Mesendoderm (in vitro differentiated cells): Measurements from ENCODE around the gene FRRS1L.

Source experiments
- DNase-seq: peaks from one replicate; pipeline ENCODE4 v3.0.0; 2013
- H2AK5ac ChIP-seq: 2 replicates; pipeline ENCODE4 v1.6.1; 2013; ENCODE audit warnings: low read length, inconsistent platforms
- H2BK120ac ChIP-seq: 2 replicates; pipeline ENCODE4 v1.6.1; 2013; ENCODE audit warnings: low read depth, mild to moderate bottlenecking, low read length, moderate library complexity, mixed read lengths
- H2BK15ac ChIP-seq: replicated peaks from 2 replicates; pipeline ENCODE4 v1.6.1; 2013; ENCODE audit warnings: low read depth, mild to moderate bottlenecking, moderate library complexity
- H2BK5ac ChIP-seq: 2 replicates; pipeline ENCODE4 v1.6.1; 2013; ENCODE audit warnings: low read length, inconsistent platforms
- H3K18ac ChIP-seq: 2 replicates; pipeline ENCODE4 v1.6.1; 2013; ENCODE audit warnings: mild to moderate bottlenecking, low read length, mixed read lengths
- H3K23ac ChIP-seq: one replicate; pipeline ENCODE4 v1.6.1; 2013; ENCODE audit warnings: low read length
- H3K27ac ChIP-seq: 2 replicates; pipeline ENCODE4 v1.5.1; 2013; ENCODE audit warnings: low read depth, mild to moderate bottlenecking, inconsistent platforms, low read length, moderate library complexity
- H3K27me3 ChIP-seq: 2 replicates; pipeline ENCODE4 v1.6.1; 2013; ENCODE audit warnings: low read length, control low read depth, mild to moderate bottlenecking, inconsistent platforms; ENCODE audit not compliant: insufficient read depth, poor library complexity
- H3K36me3 ChIP-seq: 2 replicates; pipeline ENCODE4 v1.6.1; 2013; ENCODE audit warnings: low read length, inconsistent platforms; ENCODE audit not compliant: control insufficient read depth, insufficient read depth
- H3K4ac ChIP-seq: one replicate; pipeline ENCODE4 v1.6.1; 2013; ENCODE audit warnings: low read depth, mild to moderate bottlenecking, low read length, moderate library complexity
- H3K4me1 ChIP-seq: 2 replicates; pipeline ENCODE4 v1.6.1; 2013; ENCODE audit warnings: low read depth, low read length, inconsistent platforms; ENCODE audit not compliant: control insufficient read depth
- H3K4me2 ChIP-seq: 2 replicates; pipeline ENCODE4 v1.6.1; 2013; ENCODE audit warnings: low read length
- H3K4me3 ChIP-seq: 2 replicates; pipeline ENCODE4 v1.5.1; 2013; ENCODE audit warnings: mild to moderate bottlenecking, low read length
- H3K56ac ChIP-seq: one replicate; pipeline ENCODE4 v1.6.1; 2013; ENCODE audit warnings: low read length
- H3K79me1 ChIP-seq: 2 replicates; pipeline ENCODE4 v1.6.1; 2013; ENCODE audit warnings: low read length, inconsistent platforms
- H3K79me2 ChIP-seq: 2 replicates; pipeline ENCODE4 v1.6.1; 2013; ENCODE audit warnings: mild to moderate bottlenecking, low read length; ENCODE audit not compliant: control insufficient read depth, insufficient read depth
- H3K9ac ChIP-seq: 2 replicates; pipeline ENCODE4 v1.6.1; 2013; ENCODE audit warnings: low read length, inconsistent platforms
- H4K5ac ChIP-seq: one replicate; pipeline ENCODE4 v1.6.1; 2013; ENCODE audit warnings: low read length
- H4K8ac ChIP-seq: one replicate; pipeline ENCODE4 v1.6.1; 2013; ENCODE audit warnings: low read depth, mild to moderate bottlenecking, control low read depth, low read length, moderate library complexity
- WGBS: extraction: QIAGEN DNeasy Blood & Tissue Kit; methylation state at CpG from one replicate; pipeline ENCODE4 v1.1.7; 2013; ENCODE audit warnings: low lambda C conversion rate, missing lambda C conversion rate; ENCODE audit not compliant: insufficient coverage; ENCODE audit errors: extremely low coverage; 5-methylcytosine and 5-hydroxymethylcytosine counted together

FRRS1L gene

DNA sequence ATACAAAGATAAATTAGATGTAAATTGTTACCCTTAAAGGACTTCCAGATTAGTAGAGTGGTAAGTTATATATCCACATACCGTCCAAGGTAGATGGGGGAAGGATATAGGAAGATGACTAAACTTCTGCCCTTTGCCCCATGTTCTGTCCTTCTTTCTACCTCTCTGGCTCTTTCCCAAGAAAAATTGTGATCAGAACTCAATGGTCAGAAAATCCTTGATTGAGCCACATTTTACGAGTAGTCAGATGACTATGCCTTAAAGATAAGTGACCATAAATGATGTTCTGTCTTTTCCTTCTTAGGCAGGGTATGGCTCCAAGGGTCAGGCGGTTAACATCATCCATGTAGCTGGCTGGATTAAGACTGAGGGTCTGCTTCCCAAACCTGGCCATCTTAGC is 4.4 kb downstream of the FRRS1L start:
- no CpG with 5 or more reads among the region's 3 CpGs for WGBS
- Histone ChIP-seq H3K56ac (no peak overlapping the region), H3K23ac (no peak overlapping the region), H3K4me3 (no peak overlapping the region), H3K79me1 (no peaks in the 10 kb centered on the region), H2BK5ac (no peak overlapping the region), H3K4me1 (no peaks in the 10 kb centered on the region), H3K4me2 (no peak overlapping the region), H4K8ac (no peak overlapping the region), H3K27ac (no peak overlapping the region), H3K4ac (no peak overlapping the region), H4K5ac (no peak overlapping the region), H2BK120ac (no peak overlapping the region), H2BK15ac (no peak overlapping the region), H3K18ac (no peak overlapping the region), H3K79me2 (no peaks in the 10 kb centered on the region), H3K36me3 (no peaks in the 10 kb centered on the region), H3K27me3 (peaks cover 6% of the 10 kb centered on the region), H3K9ac (no peak overlapping the region), H2AK5ac (no peak overlapping the region)
- no peak for DNase-seq

- DNase-seq, result no peak
- Histone ChIP-seq H2BK15ac (no peak overlapping the region), H3K4me3 (no peak overlapping the region), H4K5ac (no peak overlapping the region), H3K27ac (no peak overlapping the region), H3K79me1 (no peaks in the 10 kb centered on the region), H3K18ac (no peak overlapping the region), H3K23ac (peak overlapping the region; percentile 9), H4K8ac (no peak overlapping the region), H3K4me1 (no peaks in the 10 kb centered on the region), H2AK5ac (no peak overlapping the region), H3K9ac (no peak overlapping the region), H3K36me3 (no peaks in the 10 kb centered on the region), H3K27me3 (peaks cover 5% of the 10 kb centered on the region), H3K4ac (no peak overlapping the region), H3K56ac (no peak overlapping the region), H3K79me2 (no peaks in the 10 kb centered on the region), H2BK5ac (no peak overlapping the region), H2BK120ac (no peak overlapping the region), H3K4me2 (no peak overlapping the region)
- WGBS, result no CpG with 5 or more reads among the region's 3 CpGs
These were observed 5.6 kb downstream of the FRRS1L start for GRCh38 chr9:109161471-109161870.

DNA sequence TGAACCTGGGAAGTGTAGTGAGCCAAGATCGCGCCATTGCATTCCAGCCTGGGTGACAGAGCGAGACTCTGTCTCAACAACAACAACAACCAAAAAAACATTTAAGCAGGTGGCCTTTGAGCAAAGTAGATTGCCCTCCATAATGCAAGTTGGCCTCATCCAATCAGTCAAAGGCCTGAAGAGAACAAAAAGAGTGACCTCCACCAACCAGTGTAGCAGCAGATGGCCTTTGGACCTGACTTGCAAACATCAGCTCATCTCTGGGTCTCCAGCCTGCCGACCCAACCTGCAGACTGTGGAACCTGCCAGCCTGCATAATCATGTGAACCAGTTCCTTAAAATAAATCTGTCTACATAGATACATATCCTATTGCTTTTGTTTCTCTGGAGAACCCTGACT is 7.5 kb downstream of the FRRS1L start:
- Histone ChIP-seq H3K4ac (no peak overlapping the region), H3K36me3 (no peaks in the 10 kb centered on the region), H2BK5ac (no peak overlapping the region), H3K18ac (no peak overlapping the region), H3K9ac (no peak overlapping the region), H4K8ac (no peak overlapping the region), H3K4me2 (no peak overlapping the region), H3K79me1 (no peaks in the 10 kb centered on the region), H3K27ac (no peak overlapping the region), H3K4me3 (no peak overlapping the region), H3K23ac (no peak overlapping the region), H2BK15ac (no peak overlapping the region), H3K27me3 (no peaks in the 10 kb centered on the region), H3K4me1 (no peaks in the 10 kb centered on the region), H4K5ac (no peak overlapping the region), H2BK120ac (no peak overlapping the region), H2AK5ac (no peak overlapping the region), H3K79me2 (no peaks in the 10 kb centered on the region), H3K56ac (no peak overlapping the region)
- no CpG with 5 or more reads among the region's 4 CpGs for WGBS
- no peak for DNase-seq

DNA sequence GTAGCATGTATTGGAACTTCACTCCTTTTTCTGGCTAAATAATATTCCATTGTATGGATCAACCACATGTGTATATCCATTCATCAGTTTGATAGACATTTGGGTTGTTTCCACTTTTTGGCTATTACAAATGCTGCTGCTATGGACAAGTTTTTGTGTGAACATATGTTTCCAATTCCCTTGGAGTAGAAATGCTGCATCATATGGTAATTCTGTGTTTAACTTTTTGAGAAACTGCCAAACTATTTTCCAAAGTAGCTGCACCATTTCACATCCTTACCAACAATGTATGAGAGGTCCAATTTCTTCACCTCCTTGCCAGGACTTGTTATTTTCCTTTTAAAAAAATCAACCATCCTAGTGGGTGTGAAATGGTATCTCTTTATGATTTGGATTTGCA is 8.4 kb downstream of the FRRS1L start:
- Histone ChIP-seq H3K4me1 (no peaks in the 10 kb centered on the region), H3K18ac (no peak overlapping the region), H3K27ac (no peak overlapping the region), H2AK5ac (no peak overlapping the region), H3K36me3 (no peaks in the 10 kb centered on the region), H3K9ac (no peak overlapping the region), H3K56ac (no peak overlapping the region), H2BK15ac (no peak overlapping the region), H3K4me2 (no peak overlapping the region), H3K4me3 (no peak overlapping the region), H3K27me3 (no peaks in the 10 kb centered on the region), H3K79me1 (no peaks in the 10 kb centered on the region), H2BK5ac (no peak overlapping the region), H3K79me2 (no peaks in the 10 kb centered on the region), H3K4ac (no peak overlapping the region), H3K23ac (no peak overlapping the region), H2BK120ac (no peak overlapping the region), H4K8ac (no peak overlapping the region), H4K5ac (no peak overlapping the region)
- DNase-seq, result no peak

DNA sequence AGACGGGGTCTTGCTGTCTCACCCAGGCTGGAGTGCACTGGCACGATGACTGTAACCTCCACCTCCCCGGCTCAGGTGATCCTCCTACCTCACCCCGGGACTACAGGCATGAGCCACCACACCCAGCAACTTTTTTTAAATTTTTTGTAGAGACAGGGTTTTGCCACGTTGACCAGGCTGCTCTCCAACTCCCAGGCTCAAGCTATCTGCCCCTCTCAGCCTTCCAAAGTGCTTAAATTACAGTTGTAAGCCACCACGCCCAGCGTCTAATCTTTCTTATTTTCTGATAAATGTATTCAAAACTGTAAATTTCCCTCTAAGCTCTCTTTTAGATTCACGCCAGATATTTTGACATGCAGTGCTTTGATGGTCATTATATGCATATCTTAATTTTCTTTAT is 10.3 kb downstream of the FRRS1L start:
- H3K79me2 ChIP-seq, result no peaks in the 10 kb centered on the region
- H3K27ac ChIP-seq, result no peak overlapping the region
- no peak overlapping the region for H3K4me3 ChIP-seq
- H3K4me1 ChIP-seq, result no peaks in the 10 kb centered on the region
- no peak overlapping the region for H3K4ac ChIP-seq
- H3K23ac ChIP-seq, result no peak overlapping the region
- no peak overlapping the region for H3K18ac ChIP-seq
- no peak overlapping the region for H2BK120ac ChIP-seq
- H3K36me3 ChIP-seq, result no peaks in the 10 kb centered on the region
- H3K4me2 ChIP-seq, result no peak overlapping the region
- H2BK5ac ChIP-seq, result no peak overlapping the region
- no peak overlapping the region for H2BK15ac ChIP-seq
- no peak overlapping the region for H2AK5ac ChIP-seq
- H4K5ac ChIP-seq, result no peak overlapping the region
- DNase-seq, result no peak
- no peaks in the 10 kb centered on the region for H3K79me1 ChIP-seq
- H4K8ac ChIP-seq, result no peak overlapping the region
- no CpG with 5 or more reads among the region's 8 CpGs for WGBS
- no peaks in the 10 kb centered on the region for H3K27me3 ChIP-seq
- H3K56ac ChIP-seq, result no peak overlapping the region
- no peak overlapping the region for H3K9ac ChIP-seq

DNA sequence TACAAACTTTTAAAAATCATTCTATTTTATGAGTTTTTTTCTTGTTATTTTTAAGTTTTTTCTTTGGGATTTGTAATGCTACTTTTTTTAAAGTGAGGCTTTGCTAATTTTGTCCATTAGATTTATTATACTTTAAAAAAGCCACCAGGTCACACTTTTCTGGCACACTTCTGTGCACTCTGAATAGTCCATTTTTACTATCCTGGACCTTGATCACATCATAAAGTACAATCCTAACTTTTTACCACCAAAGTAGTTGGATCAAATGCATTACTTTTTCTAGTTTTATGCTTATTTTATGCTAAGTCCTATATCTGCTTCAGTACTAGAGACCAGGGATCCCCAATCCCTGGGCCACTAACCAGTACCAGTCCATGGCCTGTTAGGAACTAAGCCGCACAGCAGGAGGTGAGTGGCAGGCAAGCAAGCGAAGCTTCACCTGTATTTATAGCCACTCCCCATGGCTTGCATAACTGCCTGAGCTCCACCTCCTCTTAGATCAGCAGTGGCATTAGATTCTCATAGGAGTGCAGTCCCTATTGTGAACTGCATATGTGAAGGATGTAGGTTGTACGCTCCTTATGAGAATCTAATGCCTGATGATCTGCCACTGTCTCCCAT is 16.0 kb downstream of the FRRS1L start:
- no peak overlapping the region for H3K4me2 ChIP-seq
- H3K79me1 ChIP-seq, result no peaks in the 10 kb centered on the region
- H3K27me3 ChIP-seq, result no peaks in the 10 kb centered on the region
- H3K56ac ChIP-seq, result no peak overlapping the region
- no peaks in the 10 kb centered on the region for H3K4me1 ChIP-seq
- no peak overlapping the region for H4K8ac ChIP-seq
- no peak overlapping the region for H2BK5ac ChIP-seq
- no peaks in the 10 kb centered on the region for H3K36me3 ChIP-seq
- H3K9ac ChIP-seq, result no peak overlapping the region
- H2BK15ac ChIP-seq, result no peak overlapping the region
- no peak overlapping the region for H3K4me3 ChIP-seq
- H3K23ac ChIP-seq, result no peak overlapping the region
- no peak overlapping the region for H3K4ac ChIP-seq
- H3K27ac ChIP-seq, result no peak overlapping the region
- DNase-seq, result no peak
- H4K5ac ChIP-seq, result no peak overlapping the region
- H2BK120ac ChIP-seq, result no peak overlapping the region
- no CpG with 5 or more reads among the region's 3 CpGs for WGBS
- no peak overlapping the region for H2AK5ac ChIP-seq
- no peak overlapping the region for H3K18ac ChIP-seq
- no peaks in the 10 kb centered on the region for H3K79me2 ChIP-seq
